Activated naive CD4-positive, alpha-beta T cell treated with anti-CD3 and anti-CD28 coated beads, Interleukin-2, amount 50 U/mL, for 24 hours (primary cell): ENCODE results near the gene MAPT.
"Not testable (repeated sequence)": the region's sequence is repeated elsewhere in the genome, so short reads cannot be mapped to it uniquely, and the experiment has no call there.

ENCODE experiments used
- H3K27ac Mint-ChIP-seq: one replicate; pipeline ENCODE4 v1.8.0; 2021; ENCODE audit warnings: mild to moderate bottlenecking, mixed read lengths
- H3K27me3 Mint-ChIP-seq: one replicate; pipeline ENCODE4 v1.8.0; 2021; ENCODE audit warnings: mixed read lengths
- H3K36me3 Mint-ChIP-seq: one replicate; pipeline ENCODE4 v1.8.0; 2021; ENCODE audit warnings: mixed read lengths
- H3K4me1 Mint-ChIP-seq: one replicate; pipeline ENCODE4 v1.8.0; 2021; ENCODE audit warnings: mixed read lengths
- H3K4me3 Mint-ChIP-seq: one replicate; pipeline ENCODE4 v1.8.0; 2021; ENCODE audit warnings: mild to moderate bottlenecking, mixed read lengths
- H3K9me3 Mint-ChIP-seq: one replicate; pipeline ENCODE4 v1.8.0; 2021; ENCODE audit warnings: mixed read lengths

Gene MAPT

DNA sequence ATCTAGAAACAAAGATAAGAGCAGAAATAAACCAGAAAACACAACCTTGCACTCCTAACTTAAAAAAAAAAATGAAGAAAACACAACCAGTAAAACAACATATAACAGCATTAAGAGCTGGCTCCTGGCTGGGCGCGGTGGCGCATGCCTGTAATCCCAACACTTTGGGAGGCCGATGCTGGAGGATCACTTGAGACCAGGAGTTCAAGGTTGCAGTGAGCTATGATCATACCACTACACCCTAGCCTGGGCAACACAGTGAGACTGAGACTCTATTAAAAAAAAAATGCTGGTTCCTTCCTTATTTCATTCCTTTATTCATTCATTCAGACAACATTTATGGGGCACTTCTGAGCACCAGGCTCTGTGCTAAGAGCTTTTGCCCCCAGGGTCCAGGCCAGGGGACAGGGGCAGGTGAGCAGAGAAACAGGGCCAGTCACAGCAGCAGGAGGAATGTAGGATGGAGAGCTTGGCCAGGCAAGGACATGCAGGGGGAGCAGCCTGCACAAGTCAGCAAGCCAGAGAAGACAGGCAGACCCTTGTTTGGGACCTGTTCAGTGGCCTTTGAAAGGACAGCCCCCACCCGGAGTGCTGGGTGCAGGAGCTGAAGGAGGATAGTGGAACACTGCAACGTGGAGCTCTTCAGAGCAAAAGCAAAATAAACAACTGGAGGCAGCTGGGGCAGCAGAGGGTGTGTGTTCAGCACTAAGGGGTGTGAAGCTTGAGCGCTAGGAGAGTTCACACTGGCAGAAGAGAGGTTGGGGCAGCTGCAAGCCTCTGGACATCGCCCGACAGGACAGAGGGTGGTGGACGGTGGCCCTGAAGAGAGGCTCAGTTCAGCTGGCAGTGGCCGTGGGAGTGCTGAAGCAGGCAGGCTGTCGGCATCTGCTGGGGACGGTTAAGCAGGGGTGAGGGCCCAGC, 107.3 kb downstream of the MAPT start:
- Mint-ChIP-seq H3K9me3 (no peaks in the 10 kb centered on the region), H3K36me3 (no peaks in the 10 kb centered on the region), H3K4me3 (no peak overlapping the region), H3K4me1 (no peaks in the 10 kb centered on the region), H3K27ac (no peak overlapping the region), H3K27me3 (no peaks in the 10 kb centered on the region)

DNA sequence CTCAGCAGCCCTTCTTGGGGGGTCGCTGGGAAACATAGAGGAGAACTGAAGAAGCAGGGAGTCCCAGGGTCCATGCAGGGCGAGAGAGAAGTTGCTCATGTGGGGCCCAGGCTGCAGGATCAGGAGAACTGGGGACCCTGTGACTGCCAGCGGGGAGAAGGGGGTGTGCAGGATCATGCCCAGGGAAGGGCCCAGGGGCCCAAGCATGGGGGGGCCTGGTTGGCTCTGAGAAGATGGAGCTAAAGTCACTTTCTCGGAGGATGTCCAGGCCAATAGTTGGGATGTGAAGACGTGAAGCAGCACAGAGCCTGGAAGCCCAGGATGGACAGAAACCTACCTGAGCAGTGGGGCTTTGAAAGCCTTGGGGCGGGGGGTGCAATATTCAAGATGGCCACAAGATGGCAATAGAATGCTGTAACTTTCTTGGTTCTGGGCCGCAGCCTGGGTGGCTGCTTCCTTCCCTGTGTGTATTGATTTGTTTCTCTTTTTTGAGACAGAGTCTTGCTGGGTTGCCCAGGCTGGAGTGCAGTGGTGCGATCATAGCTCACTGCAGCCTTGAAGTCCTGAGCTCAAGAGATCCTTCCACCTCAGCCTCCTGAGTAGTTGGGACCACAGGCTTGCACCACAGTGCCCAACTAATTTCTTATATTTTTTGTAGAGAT, 108.1 kb downstream of the MAPT start:
- Mint-ChIP-seq H3K36me3 (no peaks in the 10 kb centered on the region), H3K9me3 (no peaks in the 10 kb centered on the region), H3K27me3 (no peaks in the 10 kb centered on the region), H3K4me1 (no peaks in the 10 kb centered on the region), H3K4me3 (no peak overlapping the region), H3K27ac (no peak overlapping the region)

DNA sequence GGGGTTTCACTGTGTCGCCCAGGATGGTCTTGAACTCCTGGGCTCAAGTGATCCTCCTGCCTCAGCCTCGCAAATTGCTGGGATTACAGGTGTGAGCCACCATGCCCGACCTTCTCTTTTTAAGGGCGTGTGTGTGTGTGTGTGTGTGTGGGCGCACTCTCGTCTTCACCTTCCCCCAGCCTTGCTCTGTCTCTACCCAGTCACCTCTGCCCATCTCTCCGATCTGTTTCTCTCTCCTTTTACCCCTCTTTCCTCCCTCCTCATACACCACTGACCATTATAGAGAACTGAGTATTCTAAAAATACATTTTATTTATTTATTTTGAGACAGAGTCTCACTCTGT, 108.6 kb downstream of the MAPT start:
- H3K27me3 Mint-ChIP-seq = no peaks in the 10 kb centered on the region
- no peak overlapping the region for H3K27ac Mint-ChIP-seq
- no peak overlapping the region for H3K4me3 Mint-ChIP-seq
- H3K36me3 Mint-ChIP-seq = no peaks in the 10 kb centered on the region
- H3K4me1 Mint-ChIP-seq = no peaks in the 10 kb centered on the region
- H3K9me3 Mint-ChIP-seq = no peaks in the 10 kb centered on the region

DNA sequence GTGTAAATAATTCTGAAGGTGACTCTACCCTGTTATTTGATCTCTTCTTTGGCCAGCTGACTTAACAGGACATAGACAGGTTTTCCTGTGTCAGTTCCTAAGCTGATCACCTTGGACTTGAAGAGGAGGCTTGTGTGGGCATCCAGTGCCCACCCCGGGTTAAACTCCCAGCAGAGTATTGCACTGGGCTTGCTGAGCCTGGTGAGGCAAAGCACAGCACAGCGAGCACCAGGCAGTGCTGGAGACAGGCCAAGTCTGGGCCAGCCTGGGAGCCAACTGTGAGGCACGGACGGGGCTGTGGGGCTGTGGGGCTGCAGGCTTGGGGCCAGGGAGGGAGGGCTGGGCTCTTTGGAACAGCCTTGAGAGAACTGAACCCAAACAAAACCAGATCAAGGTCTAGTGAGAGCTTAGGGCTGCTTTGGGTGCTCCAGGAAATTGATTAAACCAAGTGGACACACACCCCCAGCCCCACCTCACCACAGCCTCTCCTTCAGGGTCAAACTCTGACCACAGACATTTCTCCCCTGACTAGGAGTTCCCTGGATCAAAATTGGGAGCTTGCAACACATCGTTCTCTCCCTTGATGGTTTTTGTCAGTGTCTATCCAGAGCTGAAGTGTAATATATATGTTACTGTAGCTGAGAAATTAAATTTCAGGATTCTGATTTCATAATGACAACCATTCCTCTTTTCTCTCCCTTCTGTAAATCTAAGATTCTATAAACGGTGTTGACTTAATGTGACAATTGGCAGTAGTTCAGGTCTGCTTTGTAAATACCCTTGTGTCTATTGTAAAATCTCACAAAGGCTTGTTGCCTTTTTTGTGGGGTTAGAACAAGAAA, 109.8 kb downstream of the MAPT start:
- no peaks in the 10 kb centered on the region for H3K4me1 Mint-ChIP-seq
- H3K4me3 Mint-ChIP-seq = no peak overlapping the region
- H3K27ac Mint-ChIP-seq = no peak overlapping the region
- H3K9me3 Mint-ChIP-seq = no peaks in the 10 kb centered on the region
- no peaks in the 10 kb centered on the region for H3K27me3 Mint-ChIP-seq
- no peaks in the 10 kb centered on the region for H3K36me3 Mint-ChIP-seq

DNA sequence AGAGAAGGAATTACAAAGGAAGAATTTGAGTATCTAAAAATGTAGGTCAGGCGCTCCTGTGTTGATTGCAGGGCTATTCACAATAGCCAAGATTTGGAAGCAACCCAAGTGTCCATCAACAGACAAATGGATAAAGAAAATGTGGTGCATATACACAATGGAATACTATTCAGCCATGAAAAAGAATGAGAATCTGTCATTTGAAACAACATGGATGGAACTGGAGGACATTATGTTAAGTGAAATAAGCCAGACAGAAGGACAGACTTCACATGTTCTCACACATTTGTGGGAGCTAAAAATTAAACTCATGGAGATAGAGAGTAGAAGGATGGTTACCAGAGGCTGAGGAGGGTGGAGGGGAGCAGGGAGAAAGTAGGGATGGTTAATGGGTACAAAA, 111.7 kb downstream of the MAPT start:
- H3K4me1 Mint-ChIP-seq, H3K9me3 Mint-ChIP-seq, H3K4me3 Mint-ChIP-seq, H3K27me3 Mint-ChIP-seq, H3K36me3 Mint-ChIP-seq: not testable (repeated sequence)
- peak overlapping the region; percentile 9 for H3K27ac Mint-ChIP-seq

DNA sequence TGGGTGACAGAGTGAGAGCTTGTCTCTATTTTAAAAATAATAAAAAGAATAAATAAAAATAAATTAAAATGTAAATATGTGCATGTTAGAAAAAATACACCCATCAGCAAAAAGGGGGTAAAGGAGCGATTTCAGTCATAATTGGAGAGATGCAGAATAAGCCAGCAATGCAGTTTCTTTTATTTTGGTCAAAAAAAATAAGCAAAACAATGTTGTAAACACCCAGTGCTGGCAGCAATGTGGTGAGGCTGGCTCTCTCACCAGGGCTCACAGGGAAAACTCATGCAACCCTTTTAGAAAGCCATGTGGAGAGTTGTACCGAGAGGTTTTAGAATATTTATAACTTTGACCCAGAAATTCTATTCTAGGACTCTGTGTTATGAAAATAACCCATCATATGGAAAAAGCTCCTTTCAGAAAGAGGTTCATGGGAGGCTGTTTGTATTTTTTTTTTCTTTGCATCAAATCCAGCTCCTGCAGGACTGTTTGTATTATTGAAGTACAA, 113.2 kb downstream of the MAPT start:
- Mint-ChIP-seq H3K27me3 (no peaks in the 10 kb centered on the region), H3K27ac (no peak overlapping the region), H3K4me1 (no peaks in the 10 kb centered on the region), H3K36me3 (no peaks in the 10 kb centered on the region), H3K4me3 (no peak overlapping the region), H3K9me3 (no peaks in the 10 kb centered on the region)

DNA sequence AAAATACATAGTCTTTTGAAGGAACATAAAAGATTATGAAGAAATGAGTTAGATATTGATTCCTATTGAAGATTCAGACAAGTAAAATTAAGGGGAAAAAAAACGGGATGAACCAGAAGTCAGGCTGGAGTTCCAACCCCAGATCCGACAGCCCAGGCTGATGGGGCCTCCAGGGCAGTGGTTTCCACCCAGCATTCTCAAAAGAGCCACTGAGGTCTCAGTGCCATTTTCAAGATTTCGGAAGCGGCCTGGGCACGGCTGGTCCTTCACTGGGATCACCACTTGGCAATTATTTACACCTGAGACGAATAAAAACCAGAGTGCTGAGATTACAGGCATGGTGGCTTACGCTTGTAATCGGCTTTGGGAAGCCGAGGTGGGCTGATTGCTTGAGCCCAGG, 114.2 kb downstream of the MAPT start:
- no peak overlapping the region for H3K27ac Mint-ChIP-seq
- no peaks in the 10 kb centered on the region for H3K27me3 Mint-ChIP-seq
- H3K4me3 Mint-ChIP-seq = no peak overlapping the region
- no peaks in the 10 kb centered on the region for H3K9me3 Mint-ChIP-seq
- H3K36me3 Mint-ChIP-seq = no peaks in the 10 kb centered on the region
- no peaks in the 10 kb centered on the region for H3K4me1 Mint-ChIP-seq

DNA sequence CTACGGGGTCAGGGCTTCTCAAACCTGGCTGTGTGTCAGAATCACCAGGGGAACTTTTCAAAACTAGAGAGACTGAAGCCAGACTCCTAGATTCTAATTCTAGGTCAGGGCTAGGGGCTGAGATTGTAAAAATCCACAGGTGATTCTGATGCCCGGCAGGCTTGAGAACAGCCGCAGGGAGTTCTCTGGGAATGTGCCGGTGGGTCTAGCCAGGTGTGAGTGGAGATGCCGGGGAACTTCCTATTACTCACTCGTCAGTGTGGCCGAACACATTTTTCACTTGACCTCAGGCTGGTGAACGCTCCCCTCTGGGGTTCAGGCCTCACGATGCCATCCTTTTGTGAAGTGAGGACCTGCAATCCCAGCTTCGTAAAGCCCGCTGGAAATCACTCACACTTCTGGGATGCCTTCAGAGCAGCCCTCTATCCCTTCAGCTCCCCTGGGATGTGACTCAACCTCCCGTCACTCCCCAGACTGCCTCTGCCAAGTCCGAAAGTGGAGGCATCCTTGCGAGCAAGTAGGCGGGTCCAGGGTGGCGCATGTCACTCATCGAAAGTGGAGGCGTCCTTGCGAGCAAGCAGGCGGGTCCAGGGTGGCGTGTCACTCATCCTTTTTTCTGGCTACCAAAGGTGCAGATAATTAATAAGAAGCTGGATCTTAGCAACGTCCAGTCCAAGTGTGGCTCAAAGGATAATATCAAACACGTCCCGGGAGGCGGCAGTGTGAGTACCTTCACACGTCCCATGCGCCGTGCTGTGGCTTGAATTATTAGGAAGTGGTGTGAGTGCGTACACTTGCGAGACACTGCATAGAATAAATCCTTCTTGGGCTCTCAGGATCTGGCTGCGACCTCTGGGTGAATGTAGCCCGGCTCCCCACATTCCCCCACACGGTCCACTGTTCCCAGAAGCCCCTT, 115.6 kb downstream of the MAPT start:
- Mint-ChIP-seq H3K4me1 (no peaks in the 10 kb centered on the region), H3K27ac (no peak overlapping the region)

DNA sequence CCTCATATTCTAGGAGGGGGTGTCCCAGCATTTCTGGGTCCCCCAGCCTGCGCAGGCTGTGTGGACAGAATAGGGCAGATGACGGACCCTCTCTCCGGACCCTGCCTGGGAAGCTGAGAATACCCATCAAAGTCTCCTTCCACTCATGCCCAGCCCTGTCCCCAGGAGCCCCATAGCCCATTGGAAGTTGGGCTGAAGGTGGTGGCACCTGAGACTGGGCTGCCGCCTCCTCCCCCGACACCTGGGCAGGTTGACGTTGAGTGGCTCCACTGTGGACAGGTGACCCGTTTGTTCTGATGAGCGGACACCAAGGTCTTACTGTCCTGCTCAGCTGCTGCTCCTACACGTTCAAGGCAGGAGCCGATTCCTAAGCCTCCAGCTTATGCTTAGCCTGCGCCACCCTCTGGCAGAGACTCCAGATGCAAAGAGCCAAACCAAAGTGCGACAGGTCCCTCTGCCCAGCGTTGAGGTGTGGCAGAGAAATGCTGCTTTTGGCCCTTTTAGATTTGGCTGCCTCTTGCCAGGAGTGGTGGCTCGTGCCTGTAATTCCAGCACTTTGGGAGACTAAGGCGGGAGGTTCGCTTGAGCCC, 116.3 kb downstream of the MAPT start:
- H3K27ac Mint-ChIP-seq = no peak overlapping the region
- no peaks in the 10 kb centered on the region for H3K9me3 Mint-ChIP-seq
- no peak overlapping the region for H3K4me3 Mint-ChIP-seq
- no peaks in the 10 kb centered on the region for H3K4me1 Mint-ChIP-seq
- H3K27me3 Mint-ChIP-seq = no peaks in the 10 kb centered on the region
- no peaks in the 10 kb centered on the region for H3K36me3 Mint-ChIP-seq

More for the DNA sequence above, 115.6 kb downstream of the MAPT start:
- Mint-ChIP-seq H3K4me3 (no peak overlapping the region), H3K27me3 (no peaks in the 10 kb centered on the region), H3K36me3 (no peaks in the 10 kb centered on the region), H3K9me3 (no peaks in the 10 kb centered on the region)

DNA sequence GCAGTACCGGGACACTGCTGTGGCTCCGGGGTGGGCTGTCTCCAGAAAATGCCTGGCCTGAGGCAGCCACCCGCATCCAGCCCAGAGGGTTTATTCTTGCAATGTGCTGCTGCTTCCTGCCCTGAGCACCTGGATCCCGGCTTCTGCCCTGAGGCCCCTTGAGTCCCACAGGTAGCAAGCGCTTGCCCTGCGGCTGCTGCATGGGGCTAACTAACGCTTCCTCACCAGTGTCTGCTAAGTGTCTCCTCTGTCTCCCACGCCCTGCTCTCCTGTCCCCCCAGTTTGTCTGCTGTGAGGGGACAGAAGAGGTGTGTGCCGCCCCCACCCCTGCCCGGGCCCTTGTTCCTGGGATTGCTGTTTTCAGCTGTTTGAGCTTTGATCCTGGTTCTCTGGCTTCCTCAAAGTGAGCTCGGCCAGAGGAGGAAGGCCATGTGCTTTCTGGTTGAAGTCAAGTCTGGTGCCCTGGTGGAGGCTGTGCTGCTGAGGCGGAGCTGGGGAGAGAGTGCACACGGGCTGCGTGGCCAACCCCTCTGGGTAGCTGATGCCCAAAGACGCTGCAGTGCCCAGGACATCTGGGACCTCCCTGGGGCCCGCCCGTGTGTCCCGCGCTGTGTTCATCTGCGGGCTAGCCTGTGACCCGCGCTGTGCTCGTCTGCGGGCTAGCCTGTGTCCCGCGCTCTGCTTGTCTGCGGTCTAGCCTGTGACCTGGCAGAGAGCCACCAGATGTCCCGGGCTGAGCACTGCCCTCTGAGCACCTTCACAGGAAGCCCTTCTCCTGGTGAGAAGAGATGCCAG, 117.6 kb downstream of the MAPT start:
- no peak overlapping the region for H3K27ac Mint-ChIP-seq
- no peaks in the 10 kb centered on the region for H3K9me3 Mint-ChIP-seq
- no peak overlapping the region for H3K4me3 Mint-ChIP-seq
- no peaks in the 10 kb centered on the region for H3K36me3 Mint-ChIP-seq
- H3K4me1 Mint-ChIP-seq = no peaks in the 10 kb centered on the region
- no peaks in the 10 kb centered on the region for H3K27me3 Mint-ChIP-seq

DNA sequence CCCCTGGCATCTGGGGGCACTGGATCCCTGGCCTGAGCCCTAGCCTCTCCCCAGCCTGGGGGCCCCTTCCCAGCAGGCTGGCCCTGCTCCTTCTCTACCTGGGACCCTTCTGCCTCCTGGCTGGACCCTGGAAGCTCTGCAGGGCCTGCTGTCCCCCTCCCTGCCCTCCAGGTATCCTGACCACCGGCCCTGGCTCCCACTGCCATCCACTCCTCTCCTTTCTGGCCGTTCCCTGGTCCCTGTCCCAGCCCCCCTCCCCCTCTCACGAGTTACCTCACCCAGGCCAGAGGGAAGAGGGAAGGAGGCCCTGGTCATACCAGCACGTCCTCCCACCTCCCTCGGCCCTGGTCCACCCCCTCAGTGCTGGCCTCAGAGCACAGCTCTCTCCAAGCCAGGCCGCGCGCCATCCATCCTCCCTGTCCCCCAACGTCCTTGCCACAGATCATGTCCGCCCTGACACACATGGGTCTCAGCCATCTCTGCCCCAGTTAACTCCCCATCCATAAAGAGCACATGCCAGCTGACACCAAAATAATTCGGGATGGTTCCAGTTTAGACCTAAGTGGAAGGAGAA, 118.2 kb downstream of the MAPT start:
- peak overlapping the region; percentile 12 for H3K27ac Mint-ChIP-seq
- H3K27me3 Mint-ChIP-seq = no peaks in the 10 kb centered on the region
- H3K4me1 Mint-ChIP-seq = no peaks in the 10 kb centered on the region
- H3K9me3 Mint-ChIP-seq = no peaks in the 10 kb centered on the region
- no peak overlapping the region for H3K4me3 Mint-ChIP-seq
- H3K36me3 Mint-ChIP-seq = no peaks in the 10 kb centered on the region

DNA sequence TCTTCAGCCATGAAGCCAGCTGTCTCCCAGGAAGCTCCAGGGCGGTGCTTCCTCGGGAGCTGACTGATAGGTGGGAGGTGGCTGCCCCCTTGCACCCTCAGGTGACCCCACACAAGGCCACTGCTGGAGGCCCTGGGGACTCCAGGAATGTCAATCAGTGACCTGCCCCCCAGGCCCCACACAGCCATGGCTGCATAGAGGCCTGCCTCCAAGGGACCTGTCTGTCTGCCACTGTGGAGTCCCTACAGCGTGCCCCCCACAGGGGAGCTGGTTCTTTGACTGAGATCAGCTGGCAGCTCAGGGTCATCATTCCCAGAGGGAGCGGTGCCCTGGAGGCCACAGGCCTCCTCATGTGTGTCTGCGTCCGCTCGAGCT, 118.8 kb downstream of the MAPT start:
- H3K4me1 Mint-ChIP-seq = peaks cover 2% of the 10 kb centered on the region
- H3K4me3 Mint-ChIP-seq = no peak overlapping the region
- H3K36me3 Mint-ChIP-seq = no peaks in the 10 kb centered on the region
- H3K27ac Mint-ChIP-seq = peak overlapping the region; percentile 12
- no peaks in the 10 kb centered on the region for H3K27me3 Mint-ChIP-seq
- H3K9me3 Mint-ChIP-seq = no peaks in the 10 kb centered on the region

DNA sequence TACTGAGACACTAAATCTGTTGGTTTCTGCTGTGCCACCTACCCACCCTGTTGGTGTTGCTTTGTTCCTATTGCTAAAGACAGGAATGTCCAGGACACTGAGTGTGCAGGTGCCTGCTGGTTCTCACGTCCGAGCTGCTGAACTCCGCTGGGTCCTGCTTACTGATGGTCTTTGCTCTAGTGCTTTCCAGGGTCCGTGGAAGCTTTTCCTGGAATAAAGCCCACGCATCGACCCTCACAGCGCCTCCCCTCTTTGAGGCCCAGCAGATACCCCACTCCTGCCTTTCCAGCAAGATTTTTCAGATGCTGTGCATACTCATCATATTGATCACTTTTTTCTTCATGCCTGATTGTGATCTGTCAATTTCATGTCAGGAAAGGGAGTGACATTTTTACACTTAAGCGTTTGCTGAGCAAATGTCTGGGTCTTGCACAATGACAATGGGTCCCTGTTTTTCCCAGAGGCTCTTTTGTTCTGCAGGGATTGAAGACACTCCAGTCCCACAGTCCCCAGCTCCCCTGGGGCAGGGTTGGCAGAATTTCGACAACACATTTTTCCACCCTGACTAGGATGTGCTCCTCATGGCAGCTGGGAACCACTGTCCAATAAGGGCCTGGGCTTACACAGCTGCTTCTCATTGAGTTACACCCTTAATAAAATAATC, 119.3 kb downstream of the MAPT start:
- H3K4me1 Mint-ChIP-seq = peaks cover 7% of the 10 kb centered on the region
- H3K27me3 Mint-ChIP-seq = no peaks in the 10 kb centered on the region
- no peak overlapping the region for H3K4me3 Mint-ChIP-seq
- no peak overlapping the region for H3K27ac Mint-ChIP-seq
- no peaks in the 10 kb centered on the region for H3K9me3 Mint-ChIP-seq
- H3K36me3 Mint-ChIP-seq = no peaks in the 10 kb centered on the region
